Sigmoid colon (tissue), 3 donors: ENCODE results near the gene CCDC120.

ENCODE experiments used
- POLR2A ChIP-seq, 2 donors: fragments of 450-650 bp; IDR thresholded peaks; one replicate each; pipeline ENCODE4 v1.6.1; 2016; ENCODE audit warnings: antibody characterized with exemption in 2 of 2, mild to moderate bottlenecking in 2 of 2, moderate library complexity in 2 of 2
- TF ChIP-seq, protein P1 (sequence below), 4 experiments: fragments of 450-650 bp in 3 of 4; fragments of 200-600 bp in 1 of 4; IDR thresholded peaks; one replicate each; pipeline ENCODE4 v1.5.1; 2016 to 2019; ENCODE audit warnings: antibody characterized with exemption in 4 of 4, mild to moderate bottlenecking in 3 of 4, moderate library complexity in 2 of 4

DNA sequence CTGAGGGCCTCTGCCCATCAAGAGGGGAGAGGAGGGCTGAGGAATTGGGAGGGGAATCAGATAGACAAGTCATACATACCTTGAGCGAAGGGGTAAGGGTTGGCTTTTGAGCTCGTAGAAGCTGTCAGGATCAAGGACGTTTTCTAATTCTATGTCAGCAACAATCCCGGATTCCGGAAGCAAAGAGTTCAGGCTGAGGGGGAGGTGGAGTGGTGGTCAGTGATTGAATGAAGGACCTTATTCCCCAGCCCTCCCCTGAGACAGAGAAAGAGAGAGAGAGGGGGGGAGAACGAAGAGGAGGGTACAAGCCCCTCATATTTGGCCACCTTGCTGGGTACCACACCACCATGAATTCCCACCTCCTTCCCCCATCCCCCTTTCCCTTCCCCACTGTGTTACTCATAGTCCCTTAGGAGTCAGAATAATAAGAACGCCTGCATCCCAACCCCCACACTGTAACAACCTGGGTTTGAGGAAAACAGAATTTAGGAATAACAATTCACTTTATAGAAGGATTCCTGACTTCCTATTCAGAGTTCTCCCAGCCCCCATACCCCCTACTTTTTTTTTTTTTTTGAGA lies 18.3 kb upstream of the CCDC120 start:
- no peak for TF ChIP-seq POLR2A (IDR thresholded peaks at IDR 0.05)
- TF ChIP-seq, protein P1, sequence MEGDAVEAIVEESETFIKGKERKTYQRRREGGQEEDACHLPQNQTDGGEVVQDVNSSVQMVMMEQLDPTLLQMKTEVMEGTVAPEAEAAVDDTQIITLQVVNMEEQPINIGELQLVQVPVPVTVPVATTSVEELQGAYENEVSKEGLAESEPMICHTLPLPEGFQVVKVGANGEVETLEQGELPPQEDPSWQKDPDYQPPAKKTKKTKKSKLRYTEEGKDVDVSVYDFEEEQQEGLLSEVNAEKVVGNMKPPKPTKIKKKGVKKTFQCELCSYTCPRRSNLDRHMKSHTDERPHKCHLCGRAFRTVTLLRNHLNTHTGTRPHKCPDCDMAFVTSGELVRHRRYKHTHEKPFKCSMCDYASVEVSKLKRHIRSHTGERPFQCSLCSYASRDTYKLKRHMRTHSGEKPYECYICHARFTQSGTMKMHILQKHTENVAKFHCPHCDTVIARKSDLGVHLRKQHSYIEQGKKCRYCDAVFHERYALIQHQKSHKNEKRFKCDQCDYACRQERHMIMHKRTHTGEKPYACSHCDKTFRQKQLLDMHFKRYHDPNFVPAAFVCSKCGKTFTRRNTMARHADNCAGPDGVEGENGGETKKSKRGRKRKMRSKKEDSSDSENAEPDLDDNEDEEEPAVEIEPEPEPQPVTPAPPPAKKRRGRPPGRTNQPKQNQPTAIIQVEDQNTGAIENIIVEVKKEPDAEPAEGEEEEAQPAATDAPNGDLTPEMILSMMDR (IDR thresholded peaks at IDR 0.05): no peak
